DND-41 (cell line): ENCODE measurements around the gene NPAS2.

Experiments
- CTCF ChIP-seq: IDR thresholded peaks from 2 replicates; pipeline ENCODE4 v1.5.1; 2012; ENCODE audit warnings: borderline replicate concordance, low read length, moderate library complexity, mild to moderate bottlenecking; ENCODE audit not compliant: poor library complexity, severe bottlenecking; ENCODE audit errors: extremely low read depth
- EZH2 ChIP-seq: IDR thresholded peaks from 3 replicates; pipeline ENCODE4 v1.6.1; 2012; ENCODE audit warnings: borderline replicate concordance, low read depth, mild to moderate bottlenecking, moderate library complexity, low read length, inconsistent platforms; ENCODE audit not compliant: severe bottlenecking

GRCh38 chr2:100855084-100855483 is 35.1 kb downstream of the NPAS2 start:
- TF ChIP-seq CTCF: no peak
- no peak for TF ChIP-seq EZH2
